Anterior cingulate cortex (tissue), 58 donors: ENCODE measurements around the gene CTTN.

Experiments used
- DNase-seq, 58 donors: peaks; one replicate each; lab custom pipeline; 2025; lab: John Stamatoyannopoulos, UW

CTTN gene

DNA sequence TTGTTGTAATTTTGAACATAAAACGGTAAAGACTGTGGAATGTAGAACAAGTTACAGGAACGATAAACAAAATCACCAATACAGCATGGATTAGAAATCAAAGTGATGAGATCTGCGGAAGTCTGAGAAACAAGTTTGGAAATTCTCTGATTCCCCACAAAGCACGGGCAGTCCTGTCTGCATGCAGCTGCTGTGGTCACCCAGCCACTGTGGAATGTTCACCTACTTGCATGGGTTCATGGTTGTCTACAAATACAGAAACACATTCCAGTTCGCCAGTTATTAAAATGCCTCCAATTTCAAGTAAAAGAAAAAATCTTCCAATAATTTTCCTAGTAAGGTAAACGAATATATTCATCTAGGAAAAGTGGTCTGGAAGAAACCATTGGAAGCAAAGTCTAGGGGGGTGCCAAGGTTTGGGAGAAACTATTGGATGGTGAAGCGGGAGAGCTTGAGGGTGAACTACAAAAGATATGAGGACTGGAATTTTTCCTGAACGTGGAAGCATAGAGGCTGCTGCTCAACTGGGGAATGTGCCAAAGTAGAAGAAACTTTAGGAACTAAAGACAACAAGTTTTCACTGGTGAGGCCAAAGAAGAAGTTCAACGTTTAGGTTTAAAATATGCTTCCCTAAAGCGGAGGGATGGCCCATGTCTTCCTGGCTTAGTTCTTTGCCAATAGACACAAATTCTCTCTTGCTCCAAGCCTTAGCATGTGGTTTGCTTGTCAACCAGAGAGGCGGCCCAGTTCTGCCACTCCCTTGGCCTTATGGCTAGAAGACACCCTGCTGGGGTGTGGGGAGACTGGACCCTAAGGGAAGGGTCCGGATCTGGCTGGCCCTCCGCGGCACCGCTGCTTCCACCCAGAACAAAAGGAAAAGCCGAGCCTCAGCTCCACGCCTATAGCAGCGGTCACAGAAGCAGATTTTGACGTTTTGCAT lies 70.2 kb downstream of the CTTN start:
- no peak for DNase-seq

DNA sequence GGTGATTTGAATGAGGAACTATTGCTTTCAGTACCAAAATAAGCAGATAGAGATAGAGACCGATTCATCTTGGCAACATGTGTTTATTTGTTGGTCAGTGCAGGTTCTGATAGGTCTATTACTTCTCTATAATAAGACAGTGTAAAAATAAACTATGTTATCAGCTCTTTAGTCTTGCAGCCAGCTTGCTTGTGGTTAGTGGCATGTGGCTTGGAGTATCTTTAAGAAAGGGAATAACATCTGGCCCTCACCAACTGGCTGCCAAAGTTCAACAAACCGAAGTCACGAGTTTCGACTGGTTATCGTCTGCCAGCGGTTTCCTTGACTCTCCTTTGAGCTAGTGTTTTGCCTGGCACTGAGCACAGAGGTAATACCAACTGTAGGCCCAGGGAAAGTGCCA lies 71.8 kb downstream of the CTTN start:
- DNase-seq = peak in 3 of 58 donors; percentile 13 to 26 (median 15)

DNA sequence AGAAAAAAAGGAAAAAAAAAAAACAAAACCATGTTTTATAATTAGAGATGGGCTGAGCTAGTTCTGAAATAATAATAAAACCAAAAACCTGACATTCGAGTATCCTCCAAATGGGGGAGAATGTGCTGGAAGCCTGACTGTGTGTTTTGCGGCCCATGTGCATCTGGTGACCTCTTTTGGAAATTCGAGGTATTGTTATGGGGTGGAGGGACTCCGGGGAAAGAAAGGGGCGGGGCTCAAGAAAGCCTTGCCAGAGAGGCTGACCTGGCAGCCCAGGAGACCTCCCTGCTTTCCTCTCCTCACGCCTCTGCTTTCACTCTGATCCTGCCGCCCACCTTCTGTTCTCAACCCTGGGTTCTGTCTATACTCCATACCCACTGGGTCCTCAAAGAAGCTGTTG lies 72.9 kb downstream of the CTTN start:
- DNase-seq = no peak

DNA sequence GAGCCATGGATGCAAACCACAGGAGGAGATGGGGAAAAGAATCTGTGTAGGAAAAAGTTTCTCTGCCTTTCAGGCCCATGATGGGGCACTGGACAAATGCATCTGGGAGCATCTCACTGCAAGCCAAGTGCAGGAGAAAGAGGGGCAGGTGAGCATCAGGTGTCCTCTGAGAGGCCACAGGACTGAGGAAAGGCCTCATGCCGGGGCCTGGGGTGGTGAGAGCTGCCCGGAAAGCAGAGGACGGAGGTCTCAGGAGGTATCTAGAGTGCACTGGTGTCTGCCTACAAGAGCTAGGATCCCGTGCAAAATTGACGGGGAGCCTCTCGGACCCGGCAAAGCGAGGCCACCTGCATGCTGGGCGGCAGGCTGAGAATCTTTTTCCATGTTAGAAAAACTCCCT lies 73.9 kb downstream of the CTTN start:
- DNase-seq = no peak

DNA sequence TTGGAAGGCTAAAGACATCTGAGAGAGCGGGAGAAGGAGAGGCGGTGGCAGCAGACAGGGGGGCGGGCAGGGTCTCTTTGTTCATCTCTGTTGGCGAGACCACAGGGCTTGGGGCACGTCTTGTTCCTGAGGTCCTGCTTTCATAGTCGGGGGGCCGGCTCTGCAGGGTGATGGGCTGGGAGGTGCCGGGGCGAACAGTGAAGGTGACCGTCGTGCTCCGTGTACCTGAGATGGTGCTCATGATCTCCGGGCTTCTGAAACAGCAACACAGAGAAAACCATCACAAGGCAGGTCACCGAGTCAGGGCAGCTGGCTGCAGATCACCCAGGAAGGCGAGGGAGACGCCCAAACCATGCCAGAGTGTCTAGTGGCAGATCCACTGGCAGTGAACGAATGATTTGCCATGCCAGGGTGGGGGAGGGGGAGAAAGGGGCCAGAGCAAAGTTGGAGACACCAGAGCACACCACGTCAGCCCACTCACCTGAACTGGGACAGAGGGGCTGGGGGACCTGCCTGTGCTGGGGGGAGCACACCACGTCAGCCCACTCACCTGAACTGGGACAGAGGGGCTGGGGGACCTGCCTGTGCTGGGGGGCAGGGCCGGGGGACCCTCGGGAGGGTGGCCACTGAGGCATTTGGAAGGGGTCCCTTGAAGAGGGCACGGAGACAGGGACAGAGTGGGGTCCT lies 75.0 kb downstream of the CTTN start:
- DNase-seq = no peak

DNA sequence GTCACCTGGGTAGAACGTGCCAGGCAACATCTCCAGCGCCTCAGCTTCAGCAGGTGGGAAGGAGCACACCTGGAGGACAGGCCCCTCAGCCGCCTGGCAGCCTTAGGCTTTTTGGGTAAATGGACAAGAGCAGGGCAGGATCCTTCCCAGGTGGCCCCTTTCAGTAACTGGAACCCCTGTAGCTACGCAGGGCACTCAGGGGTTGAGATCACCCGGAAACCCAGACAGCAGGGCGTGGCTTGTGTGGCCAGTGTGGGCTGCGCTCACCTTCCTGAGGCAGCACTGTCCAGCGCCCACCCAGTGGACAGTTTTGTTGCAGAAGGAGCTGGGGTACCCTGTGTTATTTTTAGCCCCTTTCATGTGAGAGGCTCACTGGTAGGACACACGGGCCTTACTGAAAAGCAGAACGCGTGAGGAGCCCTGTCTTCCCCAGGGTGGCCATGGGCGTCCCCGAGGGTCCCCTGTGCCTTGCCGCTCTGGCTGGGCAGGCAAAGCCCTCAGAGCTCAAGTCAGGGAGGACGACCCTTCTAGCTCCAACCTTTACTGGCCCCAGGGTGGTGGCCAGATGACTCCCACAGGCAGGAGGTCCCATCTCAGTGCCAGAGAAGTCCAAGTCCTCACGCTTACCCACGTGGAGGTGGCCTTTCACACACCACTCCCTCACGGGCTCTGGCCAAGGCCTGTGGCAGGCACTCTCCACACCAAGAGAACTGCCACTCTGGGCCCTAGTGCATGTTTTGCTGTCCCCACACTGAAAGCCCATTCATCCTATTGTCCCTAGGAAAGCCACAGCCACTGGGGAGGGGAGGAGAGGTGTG lies 75.8 kb downstream of the CTTN start:
- DNase-seq = no peak

DNA sequence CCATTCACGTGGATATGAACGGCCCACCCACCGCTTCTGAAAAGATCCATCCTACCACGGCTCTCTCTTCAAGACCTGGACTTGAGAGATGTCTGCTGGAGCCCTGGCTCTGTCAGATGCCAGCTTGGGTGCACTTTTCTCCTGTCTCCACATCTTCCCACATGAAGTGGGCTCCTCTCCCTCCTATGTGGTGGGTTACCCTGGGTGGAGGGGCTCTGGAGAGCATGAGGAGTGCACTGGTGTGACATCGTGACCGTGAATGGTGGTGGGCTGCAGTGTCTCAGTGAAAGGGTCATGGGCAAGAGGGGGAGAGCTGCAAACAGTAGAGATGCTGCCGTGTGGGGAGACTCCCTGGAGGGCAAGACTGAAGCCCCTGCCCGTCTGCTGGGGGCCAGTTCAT lies 76.4 kb downstream of the CTTN start:
- DNase-seq = no peak

DNA sequence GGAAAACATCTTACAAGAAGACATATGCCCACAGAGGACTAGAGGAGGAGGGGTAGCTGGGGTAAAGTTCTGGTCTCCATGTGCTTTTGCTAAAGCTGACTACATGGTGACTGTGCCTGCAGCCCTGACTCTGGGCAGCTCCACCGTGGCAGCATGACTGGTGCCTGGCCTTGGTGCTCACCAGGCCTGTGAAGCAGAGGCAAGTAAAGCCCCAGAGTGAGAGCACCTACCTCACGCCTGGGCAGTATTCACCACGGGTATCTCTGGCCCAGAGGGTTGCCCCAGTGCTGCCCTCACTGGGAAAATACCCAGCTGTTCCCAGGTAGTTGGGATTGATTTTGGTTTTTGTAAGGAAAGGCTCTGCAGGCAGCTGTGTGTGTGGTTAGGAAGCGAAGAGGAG lies 78.3 kb downstream of the CTTN start:
- DNase-seq = no peak

DNA sequence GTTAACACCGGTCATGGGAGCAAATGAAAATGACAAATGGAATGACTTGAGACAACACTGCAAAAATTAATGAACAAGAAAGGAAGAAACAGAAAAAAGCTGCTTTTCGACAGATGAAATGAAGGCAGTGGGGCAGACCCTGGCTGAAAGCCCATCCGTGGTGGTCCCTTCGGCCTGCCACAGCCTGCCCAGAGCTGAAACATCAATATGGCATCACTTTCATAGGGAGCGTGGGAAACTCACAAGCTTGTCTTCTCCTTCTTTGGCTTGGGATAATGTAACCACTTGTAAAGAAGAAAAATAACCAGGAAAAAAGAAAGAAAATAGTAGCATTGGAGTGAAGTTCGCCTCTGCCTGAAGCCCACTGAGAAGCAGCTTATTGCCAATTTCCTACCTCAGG lies 78.8 kb downstream of the CTTN start:
- no peak for DNase-seq

DNA sequence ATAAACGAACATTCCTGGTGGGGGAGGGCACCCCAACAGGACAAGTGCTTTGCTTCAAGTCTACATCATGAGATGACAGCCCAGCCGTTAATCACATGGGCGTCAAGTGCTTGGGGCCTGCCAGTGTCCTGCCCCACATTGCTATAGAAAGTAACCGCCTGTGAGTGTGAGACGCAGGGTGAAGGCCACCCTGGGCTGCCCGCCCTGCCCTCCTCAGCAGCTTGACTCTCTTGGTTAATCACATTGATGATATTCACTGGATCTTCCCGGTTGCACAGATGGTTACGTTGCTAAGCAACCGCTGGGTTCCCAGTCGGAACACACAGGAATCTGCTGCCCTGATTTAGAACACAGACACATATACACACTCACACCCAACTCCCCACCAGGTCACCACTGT lies 79.3 kb downstream of the CTTN start:
- DNase-seq = peak in 45 of 58 donors; percentile 7 to 78 (median 38)

DNA sequence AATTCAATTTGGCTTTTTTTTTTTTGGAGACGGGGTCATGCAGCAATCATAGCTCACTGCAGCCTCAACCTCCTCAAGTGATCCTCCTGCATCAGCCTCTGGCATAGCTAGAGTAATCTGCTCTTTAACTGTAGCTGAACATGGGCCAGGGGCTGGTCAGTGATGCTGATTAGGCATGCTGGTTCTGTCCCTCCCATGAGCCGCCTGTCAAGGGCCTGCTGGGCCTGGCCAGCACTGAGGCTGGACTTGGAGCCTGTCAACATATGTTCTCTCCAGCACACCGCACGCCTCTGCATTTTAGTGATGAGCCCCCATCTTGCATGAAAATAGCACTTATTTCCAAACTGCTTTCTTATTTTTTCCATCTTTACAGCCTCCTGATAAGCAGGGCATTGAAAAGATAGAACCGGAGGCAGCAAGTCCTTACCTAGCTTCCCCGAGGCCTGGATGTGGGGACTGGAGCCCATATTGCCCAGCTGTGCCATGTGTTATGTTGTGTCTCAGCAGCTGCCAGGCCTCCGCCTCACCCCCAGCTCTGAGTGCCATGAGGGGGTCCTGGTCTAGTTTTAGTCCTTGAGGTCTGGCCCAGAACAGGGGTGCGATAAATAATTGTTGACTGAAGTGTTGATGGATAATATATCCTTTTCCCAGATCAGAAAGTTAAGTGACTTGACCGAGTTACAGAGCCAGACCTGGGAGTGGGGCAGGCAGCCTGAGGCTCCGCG lies 80.0 kb downstream of the CTTN start:
- peak in 6 of 58 donors; percentile 15 to 36 (median 22) for DNase-seq

DNA sequence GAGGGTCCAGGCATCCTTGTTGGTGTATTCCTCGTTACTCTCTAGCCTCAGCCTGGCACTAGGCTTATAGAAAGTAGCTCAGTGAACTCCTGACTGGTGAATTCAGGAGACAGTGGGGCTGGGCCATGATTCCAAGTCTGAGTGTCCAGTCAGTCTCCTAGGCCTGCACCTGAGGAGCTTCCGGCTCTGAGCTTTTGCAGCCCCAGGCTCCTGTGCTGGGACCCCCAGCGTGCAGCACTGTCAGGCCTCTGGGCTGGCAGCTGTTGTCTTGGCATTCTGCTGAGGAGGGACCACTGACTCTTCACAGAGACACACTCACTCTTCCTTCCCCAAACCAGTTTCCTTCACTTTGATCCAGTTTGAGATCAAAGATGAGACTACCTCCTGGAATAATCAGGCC lies 82.4 kb downstream of the CTTN start:
- no peak for DNase-seq

DNA sequence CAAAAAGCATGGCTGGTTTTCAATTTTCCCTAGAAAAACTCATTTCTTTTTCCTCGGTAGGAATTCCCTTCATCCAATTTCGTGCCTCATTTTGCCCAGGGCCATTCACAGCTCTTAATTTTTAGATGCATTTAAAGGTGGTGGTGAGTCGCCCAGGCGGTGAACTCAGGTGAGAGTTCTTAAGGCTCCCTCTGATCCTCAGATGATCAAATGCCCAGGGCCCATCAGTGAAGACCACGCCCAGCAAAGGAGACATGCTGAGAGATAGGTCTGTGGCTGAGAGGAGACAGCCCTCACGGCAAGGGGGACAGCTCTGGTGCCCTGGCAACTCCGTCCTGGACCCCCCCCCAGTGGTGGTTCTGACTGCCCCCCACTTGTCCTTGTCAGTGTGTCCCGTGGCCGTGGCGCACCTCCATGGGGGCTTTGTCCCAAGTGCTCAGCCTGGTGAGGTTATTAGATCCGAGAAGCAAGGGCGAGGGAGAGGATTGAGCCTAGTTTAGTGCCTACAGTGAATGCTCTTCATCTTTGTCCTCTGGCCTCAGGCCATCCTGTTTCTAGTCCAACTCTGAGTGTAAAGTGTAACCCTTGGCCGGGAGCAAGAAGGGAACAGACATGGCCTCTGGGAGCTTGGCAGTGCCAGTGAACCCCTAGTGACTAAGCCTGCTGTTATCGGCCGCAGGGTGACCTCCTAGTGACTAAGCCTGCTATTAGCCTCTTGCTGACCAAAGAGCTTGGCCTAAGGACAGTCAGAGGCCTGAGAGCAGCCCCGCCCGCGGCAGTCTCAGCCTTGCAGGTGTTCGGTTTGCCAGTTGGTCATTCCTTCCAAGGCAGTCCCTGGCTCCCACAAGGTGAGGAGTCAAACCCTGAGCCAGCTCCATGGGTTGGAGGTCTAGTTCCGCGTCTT lies 83.5 kb downstream of the CTTN start:
- no peak for DNase-seq

DNA sequence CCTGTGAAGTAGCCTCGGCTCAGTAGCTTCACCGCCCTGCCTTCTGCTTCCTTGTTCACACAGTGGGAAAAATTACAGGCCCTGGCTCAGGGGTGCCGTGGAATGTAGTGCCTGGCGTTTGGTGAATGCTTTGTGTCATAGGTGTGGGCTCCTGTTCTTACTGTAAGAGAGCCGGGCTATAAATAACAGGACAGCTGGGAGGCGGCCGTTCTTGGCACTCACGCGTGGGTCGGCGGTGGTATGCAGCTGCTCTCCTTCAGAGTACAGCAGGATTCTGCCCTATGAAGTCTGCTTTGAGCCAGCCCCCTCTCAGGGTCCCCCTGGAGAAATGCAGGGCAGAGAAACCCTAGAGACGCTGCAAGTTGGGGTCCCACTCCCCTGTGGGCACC lies 84.2 kb downstream of the CTTN start:
- DNase-seq = peak in 13 of 58 donors; percentile 6 to 37 (median 28)

DNA sequence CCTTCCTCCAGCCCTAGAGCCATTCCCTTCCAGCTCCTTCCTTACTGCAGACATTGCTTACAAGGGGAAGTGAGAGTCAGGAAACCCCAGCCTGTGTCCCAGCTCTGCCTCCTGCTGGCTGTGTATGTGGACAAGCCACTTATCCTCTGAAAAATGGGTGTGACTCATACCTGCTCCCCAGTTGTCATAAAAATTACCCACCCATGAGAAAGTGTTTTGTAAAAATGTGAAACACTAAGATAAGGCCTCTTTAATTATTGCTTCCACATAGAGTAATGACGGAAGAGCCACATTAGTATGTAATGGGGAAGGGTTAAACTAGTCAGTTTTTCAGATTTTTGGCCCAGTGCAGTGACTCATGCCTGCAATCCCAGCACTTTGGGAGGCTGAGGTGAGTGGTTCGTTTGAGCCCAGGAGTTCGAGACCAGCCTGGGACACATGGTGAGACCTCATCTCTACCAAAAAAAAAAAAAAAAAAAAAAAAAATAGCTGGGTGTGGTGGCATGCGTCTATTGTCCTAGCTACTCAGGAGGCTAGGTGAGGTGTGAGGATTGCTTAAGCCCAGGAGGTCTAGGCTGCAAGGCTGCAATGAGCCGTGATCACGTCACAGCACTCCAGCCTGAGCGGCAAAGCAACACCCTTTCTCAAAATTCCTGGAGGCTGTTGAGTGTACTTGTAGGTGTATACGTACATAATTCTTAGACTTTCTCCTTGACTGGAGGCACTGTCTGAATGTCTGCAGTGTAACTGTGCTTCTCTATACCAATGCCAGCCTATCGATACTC lies 84.9 kb downstream of the CTTN start:
- DNase-seq = peak in 7 of 58 donors; percentile 11 to 46 (median 28)

DNA sequence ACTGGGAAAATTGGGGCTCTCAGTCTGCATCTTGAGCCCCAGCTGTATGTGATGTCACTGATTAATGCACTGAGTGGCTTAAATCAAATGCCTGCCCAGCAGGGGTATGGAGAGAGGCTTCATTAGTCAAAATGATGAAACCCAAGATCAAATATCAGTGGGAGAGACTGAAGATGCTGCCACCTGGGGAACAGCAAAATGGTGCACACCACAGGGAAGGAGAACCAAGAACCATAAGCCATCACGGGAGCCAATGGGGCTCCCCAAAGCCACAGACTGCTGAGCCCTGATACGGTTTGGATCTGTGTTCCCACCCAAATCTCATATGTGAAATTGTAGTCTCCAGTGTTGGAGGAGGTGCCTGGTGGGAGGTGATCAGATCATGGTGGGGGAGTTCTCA lies 85.6 kb downstream of the CTTN start:
- no peak for DNase-seq

DNA sequence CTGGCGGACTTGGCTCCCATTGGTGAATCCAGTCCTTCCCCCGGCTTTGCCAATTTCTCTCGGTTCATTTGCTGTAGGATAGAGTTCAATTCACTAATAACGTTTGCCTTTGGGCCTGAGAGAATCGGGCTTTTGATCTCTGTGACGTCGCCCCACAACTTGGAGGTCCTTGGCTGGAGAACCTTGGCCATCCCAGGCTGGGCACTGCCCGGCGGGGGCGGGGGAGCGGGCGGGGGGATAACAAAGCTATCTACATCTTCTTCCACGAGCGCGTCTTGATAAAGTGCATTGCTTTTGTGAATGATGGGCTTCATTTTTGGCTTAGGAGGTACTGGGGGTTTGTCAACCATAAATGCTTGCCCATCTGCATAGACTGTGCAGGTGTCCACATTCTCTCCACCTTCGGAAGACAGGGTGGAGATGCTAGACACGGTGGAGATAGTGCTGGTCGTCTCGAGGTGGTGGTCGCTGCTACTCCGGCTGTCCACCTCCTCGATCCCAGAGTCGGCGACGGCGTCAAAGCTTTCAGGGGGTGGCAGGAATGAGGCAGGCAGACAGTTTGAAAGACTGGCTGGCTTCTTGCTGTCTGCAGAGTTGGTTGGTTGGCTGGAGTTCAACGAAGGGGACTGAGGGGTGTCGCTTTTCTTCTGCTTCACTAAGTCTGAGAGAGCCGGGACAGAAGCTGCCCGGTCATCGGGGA lies 87.1 kb downstream of the CTTN start:
- no peak for DNase-seq

DNA sequence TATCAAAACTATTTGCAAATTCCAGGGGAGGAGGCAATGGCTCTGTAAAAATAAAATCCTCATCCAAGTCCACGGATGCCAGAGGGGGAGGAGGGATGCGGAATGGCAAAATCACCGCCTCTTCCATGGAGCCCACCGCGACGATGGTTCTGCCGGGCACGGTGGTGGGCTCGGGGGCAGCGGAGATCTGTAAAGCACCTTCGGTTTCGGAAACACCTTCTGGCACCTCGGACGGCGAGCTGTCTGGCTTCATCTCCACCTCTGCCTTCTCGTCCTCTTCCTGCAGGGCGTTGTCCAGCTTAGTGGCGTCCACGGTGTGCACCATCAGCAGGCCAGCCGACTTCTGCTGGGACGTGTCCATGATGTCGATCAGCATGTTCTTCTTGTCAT lies 87.7 kb downstream of the CTTN start:
- no peak for DNase-seq
